GM19438 (cell line): ENCODE results near the gene SP5.
"Not testable (repeated sequence)": the region's sequence is repeated elsewhere in the genome, so short reads cannot be mapped to it uniquely, and the experiment has no call there.

Source experiments
- ATAC-seq: cut with Tn5 transposase; IDR thresholded peaks from one replicate; pipeline ENCODE4 v1.9.1; 2021; ENCODE audit warnings: low read depth; ENCODE audit not compliant: unreplicated experiment

Gene SP5

DNA sequence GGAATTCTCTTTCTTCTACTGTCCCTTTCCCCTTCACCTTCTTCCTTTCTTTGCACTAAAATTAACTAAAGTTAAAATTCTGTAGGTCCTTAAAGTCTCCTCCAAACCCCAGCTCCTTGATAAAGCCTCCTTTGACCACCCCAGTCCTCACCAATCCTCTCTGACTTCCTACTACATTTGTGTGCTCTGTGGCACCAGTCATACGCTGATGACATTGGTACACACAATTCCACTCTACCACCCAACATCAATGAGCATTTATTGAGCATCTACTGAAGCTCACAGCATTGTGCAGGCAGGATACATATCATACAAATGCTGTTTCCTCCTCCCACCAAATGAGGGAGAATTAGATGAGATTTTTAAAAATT, 4.5 kb upstream of the SP5 start:
- ATAC-seq, result no peak

DNA sequence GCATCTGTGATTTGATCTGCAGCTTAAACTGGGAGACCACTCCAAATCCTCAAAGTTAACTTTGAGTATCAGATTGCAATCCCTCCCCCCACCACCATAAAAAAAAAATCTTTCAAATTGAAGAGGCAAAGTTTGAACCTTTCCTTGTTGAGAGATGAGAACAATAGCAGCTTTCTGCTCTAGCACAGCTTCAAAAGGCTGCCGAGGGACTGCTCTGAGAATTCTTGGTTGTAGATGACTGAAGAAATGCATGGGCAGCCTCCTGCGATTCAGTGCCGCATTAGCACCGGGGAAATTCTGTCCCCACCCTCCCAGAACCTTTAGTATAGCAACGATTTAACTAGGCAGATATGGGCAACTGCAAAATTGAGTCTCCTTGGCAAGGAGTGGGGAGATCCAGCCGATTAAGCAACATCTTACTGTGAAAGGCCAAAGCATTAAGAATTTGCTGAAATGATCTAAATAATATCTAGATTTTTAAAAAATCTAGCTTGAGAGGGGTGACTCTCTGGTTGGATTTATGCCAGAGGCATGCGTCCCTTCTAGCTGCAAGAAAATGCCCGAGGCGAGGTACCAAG, 3.9 kb upstream of the SP5 start:
- ATAC-seq, result no peak

DNA sequence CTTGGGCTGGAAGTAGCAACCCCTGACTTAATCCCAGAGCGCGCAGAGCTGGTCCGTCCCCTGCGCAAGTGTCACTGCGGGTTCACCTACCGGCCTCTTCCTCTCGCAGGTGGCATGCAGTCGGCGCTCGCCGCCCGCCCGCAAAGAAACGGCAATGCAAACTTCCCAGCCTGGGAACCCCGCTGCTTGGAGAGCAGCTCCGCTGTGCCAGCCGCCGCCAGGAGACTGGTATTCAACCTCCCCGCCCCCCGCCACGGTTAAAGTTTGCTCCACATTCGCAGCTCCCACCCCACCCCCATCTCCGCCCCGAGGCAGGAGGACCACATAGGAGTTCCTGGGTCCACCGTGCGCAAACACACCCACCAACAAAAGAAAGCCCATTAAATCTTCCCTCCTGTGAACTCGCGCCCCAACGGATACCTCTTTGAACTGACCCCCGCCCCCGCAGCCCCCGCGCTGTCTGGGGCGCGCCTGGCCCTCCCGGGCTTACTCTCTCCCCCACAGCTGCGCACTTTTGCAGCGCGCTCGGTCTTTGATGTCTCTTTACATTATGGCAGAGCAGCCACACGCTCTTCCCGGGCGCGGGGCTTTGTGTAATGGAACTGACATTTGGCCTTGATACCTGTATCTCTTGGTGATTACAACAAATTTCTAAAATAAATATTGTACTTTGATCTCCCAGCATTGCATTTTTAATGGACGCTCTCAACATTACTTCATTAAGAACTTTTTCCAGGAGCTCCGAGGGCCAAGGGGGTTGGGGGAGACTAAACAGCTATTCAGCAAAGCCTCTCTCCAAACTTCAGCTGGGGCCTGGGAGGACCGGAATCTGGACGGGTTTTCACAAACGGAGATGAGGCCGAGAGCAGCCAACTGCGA, 3.1 kb upstream of the SP5 start:
- ATAC-seq, result no peak

DNA sequence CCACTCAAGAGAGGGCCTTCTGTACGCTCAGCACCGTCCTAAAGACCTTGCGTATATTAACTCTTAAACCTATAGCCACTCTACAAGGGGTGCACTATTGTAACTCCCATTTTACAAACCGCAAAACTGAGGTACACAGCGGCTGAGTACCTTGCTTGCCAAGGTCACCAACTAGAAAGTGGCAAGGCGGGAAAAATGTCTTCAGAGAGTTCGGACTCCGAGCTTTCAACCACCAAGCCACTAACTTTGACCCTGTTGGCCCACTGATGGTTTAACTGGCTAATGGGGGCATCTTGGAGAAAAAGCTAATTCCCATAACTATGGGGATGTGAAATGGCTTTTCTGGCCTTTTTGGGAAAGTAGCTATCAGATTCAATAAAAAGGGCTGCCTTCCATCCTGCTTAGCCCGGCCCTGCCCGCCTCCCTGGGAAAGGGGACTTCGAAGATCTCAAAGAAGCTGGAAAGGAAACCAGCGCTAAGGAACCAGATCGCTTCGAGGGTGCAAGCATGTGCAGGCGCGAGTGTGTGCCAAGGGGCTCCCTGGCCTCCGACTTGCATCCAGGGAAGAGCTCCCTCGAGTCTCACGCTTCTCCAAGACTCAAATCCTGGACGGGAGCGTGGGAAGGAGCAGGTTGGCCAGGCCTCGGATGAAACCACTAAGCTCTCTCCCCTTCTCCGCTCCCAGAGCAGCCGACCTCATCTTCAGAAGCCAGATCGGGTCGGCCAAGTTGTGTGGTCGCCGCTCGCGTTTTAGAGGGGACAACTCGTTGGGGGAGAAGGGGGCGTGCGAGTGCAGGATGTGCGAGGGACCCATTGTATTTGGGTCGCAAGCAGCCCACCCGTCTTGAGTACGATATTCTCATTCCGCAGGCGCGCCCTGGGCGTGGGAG, 2.2 kb upstream of the SP5 start:
- no peak for ATAC-seq

DNA sequence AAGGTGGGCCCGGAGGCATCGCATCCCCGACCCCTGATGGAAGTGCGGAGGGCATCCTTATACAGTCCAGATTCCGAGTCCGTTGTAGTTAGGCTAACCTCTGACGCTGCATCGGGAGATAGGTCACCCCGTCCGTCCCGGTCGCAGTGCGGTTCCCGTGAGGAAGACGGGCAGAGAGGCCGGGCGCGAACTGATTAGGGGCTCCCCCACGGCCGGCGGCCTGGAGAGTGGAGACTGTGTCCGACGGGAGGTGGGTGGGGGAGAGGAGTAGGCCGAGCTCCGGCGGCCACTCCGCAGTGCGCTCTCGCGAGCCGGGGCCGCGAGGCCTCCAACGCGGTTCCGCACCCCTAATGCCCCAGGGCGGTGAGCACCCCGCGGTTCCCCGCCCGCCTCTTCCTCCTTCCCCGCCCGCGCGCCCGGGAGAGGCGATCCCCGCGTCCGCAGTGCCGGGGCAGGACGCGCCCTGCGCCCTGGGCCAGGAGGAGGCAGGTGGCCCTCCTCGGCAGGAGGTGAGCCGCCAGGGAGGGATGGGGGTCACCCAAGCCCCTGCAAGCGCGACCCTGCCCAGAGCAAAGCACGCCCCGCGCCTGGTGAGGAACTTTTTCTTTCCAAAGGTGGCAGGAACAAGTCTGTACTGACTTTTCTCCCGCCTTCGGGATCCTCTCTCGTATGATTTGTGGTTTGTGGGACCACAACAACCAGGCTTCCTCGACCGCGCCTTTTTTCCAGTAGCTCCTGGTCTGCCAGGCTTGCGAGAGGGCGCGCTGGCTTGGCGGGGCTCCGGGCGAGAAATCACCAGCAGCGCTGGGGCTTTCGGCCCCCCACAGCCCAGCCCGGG, 1.4 kb upstream of the SP5 start:
- ATAC-seq, result no peak

DNA sequence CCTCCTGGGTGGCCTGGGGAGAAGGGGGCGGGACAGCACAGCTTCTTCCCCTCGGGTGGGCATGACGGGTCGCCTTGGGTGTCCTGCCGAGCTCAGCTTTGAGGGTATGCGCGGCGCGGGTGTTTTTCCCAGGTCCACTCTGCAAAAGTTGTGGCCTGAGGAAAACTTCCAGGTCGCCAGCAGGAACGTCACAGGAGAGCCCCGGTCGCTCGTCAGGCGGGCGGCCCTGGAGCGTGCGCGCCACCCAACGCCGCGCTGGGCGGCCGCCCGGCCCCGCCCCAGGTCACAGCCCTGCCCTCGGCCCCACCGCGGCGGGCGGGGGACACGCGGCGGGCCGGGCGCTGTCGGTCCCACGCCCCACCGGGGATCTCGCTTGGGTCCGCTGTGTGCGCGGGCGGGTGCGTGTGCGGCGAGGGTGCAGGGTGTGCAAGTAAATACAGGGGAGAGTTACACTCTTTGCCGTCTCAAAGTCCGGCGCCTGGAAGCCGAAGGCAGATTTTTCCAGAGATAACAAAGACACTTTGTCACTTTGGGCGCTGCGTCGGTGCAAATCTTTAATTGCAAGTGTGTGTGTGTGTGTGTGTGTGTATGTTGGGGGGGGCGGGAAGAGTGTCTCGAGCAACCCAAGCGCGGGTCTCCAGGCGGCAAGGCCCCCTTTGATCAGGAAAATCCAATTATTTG, 616 bp upstream of the SP5 start:
- no peak for ATAC-seq

DNA sequence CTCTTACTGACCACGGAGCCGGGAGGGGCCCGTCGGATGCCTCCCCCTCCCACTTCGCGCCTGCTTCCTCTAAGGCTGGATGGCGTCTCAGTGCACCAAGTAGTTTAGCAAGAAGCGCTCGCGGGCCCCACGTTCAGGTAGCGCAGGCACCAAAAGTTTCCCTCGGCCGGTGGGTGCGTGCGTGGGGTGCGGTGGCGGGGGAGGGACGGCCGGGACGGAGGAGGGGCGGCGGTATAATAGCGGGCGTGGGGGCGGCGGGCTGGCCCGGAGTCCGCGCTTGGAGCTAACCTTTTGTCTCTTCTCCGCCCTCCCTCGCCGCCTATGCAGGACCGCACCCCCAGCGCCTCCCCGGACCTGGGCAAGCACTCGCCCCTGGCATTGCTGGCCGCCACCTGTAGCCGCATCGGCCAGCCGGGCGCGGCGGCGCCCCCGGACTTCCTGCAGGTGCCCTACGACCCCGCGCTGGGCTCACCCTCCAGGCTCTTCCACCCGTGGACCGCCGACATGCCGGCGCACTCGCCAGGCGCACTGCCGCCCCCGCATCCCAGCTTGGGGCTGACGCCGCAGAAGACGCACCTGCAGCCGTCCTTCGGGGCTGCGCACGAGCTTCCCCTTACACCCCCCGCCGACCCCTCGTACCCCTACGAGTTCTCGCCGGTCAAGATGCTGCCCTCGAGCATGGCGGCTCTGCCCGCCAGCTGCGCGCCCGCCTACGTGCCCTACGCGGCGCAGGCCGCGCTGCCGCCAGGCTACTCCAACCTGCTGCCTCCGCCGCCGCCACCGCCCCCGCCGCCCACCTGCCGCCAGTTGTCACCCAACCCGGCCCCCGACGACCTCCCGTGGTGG, 1.0 kb downstream of the SP5 start:
- no peak for ATAC-seq

DNA sequence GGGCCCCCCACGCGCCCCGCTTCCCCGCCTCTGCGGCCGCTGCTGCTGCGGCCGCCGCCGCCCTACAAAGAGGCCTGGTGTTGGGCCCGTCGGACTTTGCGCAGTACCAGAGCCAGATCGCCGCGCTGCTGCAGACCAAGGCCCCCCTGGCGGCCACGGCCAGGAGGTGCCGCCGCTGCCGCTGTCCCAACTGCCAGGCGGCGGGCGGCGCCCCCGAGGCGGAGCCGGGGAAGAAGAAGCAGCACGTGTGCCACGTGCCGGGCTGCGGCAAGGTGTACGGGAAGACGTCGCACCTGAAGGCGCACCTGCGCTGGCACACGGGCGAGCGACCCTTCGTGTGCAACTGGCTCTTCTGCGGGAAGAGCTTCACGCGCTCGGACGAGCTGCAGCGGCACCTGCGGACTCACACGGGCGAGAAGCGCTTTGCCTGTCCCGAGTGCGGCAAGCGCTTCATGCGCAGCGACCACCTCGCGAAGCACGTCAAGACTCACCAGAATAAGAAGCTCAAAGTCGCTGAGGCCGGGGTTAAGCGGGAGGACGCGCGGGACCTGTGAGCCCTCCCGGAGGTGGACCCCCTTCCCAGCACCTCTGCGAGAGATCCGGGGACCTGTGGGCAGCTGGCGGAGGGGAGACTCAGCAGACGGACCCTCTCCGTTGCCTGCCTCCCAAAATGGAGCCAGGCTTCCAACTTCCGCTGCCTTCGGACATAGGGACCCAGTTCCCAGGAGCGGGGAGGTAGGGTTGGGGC, 1.9 kb downstream of the SP5 start:
- ATAC-seq, result no peak

DNA sequence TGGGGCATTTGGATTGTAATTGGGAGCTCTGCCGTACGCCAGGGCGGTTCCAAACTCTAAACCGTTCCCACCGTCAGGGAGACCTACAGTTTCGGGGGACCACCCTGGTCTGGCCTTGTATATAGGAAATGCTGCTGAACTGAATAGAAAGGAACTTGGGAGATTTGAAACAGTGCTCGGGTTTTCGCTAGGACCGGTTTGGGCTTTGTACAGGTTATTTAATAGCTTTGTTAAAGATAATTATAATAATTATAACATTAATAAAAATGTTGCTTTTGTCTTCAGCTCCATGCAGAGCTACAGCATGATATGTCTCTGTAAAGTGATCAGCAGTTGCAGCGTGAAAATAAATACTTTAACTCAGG, 2.4 kb downstream of the SP5 start:
- ATAC-seq, result no peak

DNA sequence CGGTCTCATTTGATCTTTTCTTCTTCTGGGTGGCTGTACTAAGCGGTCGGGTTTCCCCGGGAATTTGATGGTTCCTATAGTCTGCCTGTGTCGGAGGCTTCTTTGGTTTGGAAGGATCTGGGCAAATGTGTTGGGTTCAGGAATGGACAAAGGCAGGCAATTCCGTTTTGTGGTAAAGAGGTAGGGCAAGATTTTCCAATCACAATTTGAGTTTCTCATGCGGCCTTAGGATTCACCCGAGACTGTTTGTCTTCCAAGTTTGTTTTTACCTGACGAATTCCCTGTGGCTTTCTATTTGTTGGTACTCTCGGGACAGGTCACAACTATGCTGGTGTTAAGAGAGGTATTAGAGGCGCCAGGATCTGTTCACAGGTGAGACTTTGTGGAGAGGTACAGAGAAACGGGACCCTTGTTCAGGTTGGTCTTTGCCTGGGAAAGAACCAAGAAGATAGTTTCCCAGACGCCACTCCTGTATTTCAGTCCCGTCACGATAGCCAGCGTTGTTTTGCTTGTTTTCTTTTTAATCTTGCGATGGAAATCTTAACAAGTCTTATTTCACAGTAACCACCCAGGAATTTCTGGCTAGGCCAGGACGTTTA, 3.0 kb downstream of the SP5 start:
- ATAC-seq, result no peak

DNA sequence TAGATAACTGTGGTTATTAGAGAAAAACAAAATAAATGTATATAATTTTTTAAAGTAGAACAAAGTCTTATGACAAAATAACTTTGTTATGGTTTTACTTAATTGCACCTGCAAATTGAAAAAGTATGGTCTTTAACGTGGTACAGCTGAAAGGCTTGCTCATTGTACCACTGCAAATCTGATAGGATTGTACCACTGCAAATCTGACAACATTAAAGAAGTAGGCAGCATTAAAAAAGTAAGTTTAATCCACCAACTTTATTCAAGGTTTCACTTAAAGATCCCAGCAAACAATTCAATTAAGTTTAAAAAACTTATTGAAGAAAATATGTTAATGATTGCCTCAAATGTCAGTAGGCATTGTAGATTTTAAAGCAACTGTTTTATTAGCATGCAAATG, 4.7 kb downstream of the SP5 start:
- no peak for ATAC-seq

DNA sequence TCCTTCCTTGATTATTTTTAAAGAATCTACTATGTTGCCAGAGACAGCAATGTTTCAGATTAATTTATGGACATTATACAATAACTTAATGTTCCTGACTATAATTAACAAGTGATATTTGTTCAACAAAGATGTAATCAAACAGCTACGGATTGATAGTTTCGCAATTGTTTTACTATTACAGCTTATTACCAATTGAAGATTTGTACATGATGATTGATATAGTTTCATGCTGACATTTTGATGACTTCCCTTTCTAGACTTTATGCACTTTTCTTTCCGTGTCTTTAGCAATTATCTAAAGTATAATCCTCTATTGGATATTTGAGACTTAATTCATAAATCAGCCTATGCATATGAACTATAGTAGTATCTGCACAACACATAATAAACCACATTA, 6.5 kb downstream of the SP5 start:
- no peak for ATAC-seq

DNA sequence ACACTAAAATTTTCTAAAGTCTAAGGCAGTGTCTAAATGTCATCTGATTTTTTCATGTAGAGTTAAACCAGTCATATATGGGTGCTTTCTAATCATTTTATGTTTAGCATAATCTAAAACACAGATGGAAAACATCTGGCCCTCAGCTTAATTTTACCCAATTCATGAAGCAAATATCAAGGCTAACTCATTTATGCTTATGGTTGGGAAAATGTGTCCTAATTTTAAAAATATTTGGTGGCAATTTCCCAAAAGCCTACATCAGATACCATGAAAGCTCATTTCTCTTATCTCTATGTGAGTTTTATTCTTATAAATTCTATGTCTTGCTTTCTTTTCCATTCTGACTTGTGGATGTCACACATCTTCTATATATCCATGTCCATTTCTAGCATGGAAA, 7.2 kb downstream of the SP5 start:
- no peak for ATAC-seq

DNA sequence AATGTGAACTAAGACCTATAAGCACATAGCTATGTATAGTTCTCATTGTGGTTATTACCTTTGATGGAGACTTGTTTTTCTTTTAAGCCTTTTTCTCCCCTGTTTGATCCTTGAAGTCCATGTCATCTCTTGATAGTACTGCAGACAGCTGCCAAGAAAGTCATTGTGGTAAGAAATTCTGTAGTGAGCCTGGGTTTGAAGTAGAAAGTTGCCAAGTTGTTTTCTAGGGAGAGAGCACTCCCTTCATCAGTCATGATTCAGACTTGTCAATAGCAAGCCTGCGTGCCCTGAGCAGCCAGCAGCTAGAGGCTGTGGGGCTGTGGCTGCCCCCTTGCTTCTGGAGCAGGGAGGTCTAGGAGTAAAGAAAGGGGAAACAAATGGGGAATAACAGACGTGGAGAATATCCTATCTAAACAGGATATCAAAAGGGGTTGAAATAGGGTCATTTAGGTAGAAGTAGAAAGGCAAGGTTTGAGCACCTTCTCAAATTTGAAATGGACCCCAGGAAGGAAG, 8.4 kb downstream of the SP5 start:
- no peak for ATAC-seq

DNA sequence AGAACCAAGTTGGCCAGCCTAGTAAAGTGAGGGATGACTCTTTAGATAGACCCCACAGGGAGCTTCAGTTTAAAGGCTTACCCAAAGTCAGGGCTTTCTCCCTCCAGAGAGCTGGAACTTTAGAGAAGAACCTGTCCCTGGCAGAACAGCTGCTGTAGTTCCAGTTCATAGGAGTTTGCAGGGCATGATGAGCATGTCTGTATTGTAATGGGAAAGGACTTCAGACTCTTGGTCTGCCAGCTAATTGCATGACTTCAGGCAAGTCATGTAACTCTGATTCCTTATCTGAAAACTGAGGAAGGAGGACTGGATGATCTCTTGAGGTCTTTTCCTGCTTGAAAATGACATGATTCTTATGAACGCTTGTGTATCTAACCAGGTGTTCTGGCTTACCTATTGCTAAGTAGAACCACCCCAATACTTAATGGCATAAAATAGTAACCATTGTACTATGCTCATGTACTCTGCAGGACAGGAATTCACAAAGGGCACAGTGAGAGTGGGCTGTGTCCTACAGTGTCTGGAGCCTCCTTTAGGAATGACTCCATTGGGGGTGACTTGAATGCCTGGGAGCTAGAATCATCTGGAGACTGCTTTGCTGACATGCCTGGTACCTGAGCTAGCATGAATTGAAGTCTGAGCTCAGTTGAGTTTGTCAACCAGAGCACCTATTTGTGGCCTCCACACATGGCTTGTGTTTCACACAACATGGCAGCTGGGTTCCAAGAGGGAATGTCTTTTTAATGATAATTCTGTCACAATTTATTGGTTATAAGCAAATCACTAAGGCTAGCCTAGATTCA, 18.9 kb downstream of the SP5 start:
- no peak for ATAC-seq

DNA sequence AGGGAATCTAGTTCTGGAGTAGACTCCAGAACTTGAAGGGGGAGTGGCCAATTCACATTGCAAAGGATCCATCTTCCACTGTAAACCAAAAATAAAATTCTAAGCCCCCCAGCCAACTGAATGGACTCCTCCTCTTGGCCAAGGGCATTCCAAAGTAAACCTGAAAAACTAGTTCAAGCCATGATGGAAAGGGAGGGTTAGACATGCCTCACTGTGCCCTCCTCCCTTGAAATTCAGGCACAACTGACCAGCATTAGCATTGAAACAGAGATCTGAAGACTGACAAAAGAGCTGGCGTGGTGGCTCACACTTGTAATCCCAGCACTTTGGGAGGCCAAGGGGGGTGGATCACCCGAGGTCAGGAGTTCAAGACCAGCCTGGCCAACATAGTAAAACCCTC, 19.5 kb downstream of the SP5 start:
- not testable (repeated sequence) for ATAC-seq

DNA sequence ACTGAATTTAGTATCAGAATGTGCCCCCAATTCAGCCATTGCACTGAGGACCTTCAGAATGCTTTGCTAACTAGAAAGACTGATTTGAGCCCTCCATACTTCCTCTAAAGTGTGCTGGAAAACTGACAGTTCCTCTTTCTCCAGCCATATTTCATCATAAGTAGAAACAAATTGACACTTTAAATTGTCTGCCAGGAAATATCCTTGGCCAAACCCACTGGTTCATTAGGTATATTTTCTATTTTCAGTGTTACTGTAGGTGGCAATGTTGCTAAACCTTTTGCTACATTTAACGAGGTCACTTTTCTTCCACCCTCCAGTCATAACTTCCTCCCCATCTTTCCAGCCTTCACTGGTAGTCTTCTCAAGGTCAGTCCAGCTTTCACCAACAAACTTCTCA, 21.5 kb downstream of the SP5 start:
- no peak for ATAC-seq
